GM10266 (cell line): ENCODE measurements around the gene ABCB11.
"Not testable (repeated sequence)": the region's sequence is repeated elsewhere in the genome, so short reads cannot be mapped to it uniquely, and the experiment has no call there.

ENCODE experiments used
- DNase-seq: peaks from one replicate; pipeline ENCODE4 v3.0.0; 2012; ENCODE audit errors: extremely low spot score
- CTCF ChIP-seq: IDR thresholded peaks from 2 replicates; pipeline ENCODE4 v1.5.1; 2012; ENCODE audit warnings: mild to moderate bottlenecking, low read depth; ENCODE audit not compliant: control insufficient read depth, insufficient read depth; ENCODE audit errors: missing control alignments

Gene ABCB11

GRCh38 chr2:169071455-169071854 is 40.3 kb upstream of the ABCB11 start:
- no peak for DNase-seq
- no peak for TF ChIP-seq CTCF

GRCh38 chr2:169069833-169070232 is 38.7 kb upstream of the ABCB11 start:
- no peak for TF ChIP-seq CTCF
- DNase-seq, result no peak

- no peak for TF ChIP-seq CTCF
- no peak for DNase-seq
These were observed 38.2 kb upstream of the ABCB11 start, which contains the start of gene DHRS9 for GRCh38 chr2:169069341-169069740. Gene DHRS9, plus strand, starts transcription at chr2:169069563. Its CDS starts 12,019 bp downstream, at chr2:169081582.

GRCh38 chr2:169066897-169067296 is 35.8 kb upstream of the ABCB11 start:
- DNase-seq, result no peak
- no peak for TF ChIP-seq CTCF

- TF ChIP-seq CTCF, result no peak
- DNase-seq, result no peak
These were observed 34.9 kb upstream of the ABCB11 start for GRCh38 chr2:169065864-169066517.

GRCh38 chr2:169065422-169065821 is 34.3 kb upstream of the ABCB11 start:
- no peak for TF ChIP-seq CTCF

GRCh38 chr2:169064199-169064598 is 33.1 kb upstream of the ABCB11 start:
- not testable (repeated sequence) for DNase-seq

More at GRCh38 chr2:169065422-169065821, 34.3 kb upstream of the ABCB11 start:
- no peak for DNase-seq

- not testable (repeated sequence) for DNase-seq
These were observed 23.5 kb upstream of the ABCB11 start for GRCh38 chr2:169054575-169054974.
